Measurements from ENCODE around the gene MST1. TPM values are rescaled to one million over a fixed set of nuclear protein-coding genes. Genes with fewer than 3 reads are reported as not detected.

Gene MST1
- 1.3 TPM for polyA plus RNA-seq

DNA sequence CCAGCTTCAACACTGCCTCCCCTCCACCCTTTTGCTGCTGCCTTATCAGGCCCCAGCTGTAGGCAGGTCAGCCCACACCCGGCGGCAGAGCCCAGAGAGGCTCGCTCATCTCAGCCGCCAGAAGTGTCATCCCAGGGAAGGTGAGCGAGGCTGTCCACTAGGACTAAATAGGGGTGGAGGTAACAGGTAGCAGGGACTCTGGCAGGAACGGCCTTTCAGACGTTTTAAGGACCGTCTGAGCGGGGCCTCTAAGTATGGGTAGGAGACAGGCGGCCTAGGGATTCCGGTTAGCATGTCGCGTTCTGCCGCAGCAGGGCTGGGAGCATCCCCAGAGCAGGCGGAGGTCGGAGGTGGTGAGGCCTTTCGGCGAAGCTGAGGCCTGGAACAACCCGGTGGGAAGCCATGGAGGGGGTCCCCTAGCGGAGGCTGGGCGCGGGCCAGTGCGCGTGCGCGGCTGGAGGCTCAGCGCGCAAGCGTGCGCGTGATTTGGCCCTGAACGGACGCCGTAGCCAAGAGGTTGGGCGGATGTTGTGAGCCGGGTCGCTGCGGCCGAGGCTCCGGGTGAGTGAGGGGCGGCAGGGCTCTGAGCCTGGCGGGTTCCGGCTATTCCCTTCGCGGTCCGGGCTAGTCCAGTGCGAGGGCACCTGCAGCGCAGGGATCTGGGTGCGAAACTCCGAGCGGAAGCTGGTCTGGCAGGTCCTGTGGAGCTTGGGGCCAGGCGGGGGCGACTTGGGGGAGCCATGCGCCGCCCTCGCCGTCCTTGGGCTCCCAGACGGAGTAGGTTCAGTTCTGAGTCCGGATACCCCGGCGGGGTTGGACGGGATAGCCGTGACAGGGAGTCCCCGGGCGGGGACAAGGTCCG is at the start of gene MST1, which contains the start of gene RNF123:
Gene MST1, minus strand, starts transcription at position 429 of the 862 bp plus-strand sequence. CDS start 783 bp downstream, outside the sequence.
Gene RNF123, plus strand, starts transcription at position 512 of the 862 bp plus-strand sequence. CDS start 1,609 bp downstream, outside the sequence.
- H3K4me3 Mint-ChIP-seq = peak within 1 kb of the TSS; percentile 96 to 99 (median 98)
- peak within 1 kb of the TSS; percentile 96 to 98 (median 97) for H3K27ac Mint-ChIP-seq
- peaks cover 12 to 22% (median 17%) of the 10 kb centered on the region in 3 donors for H3K4me1 Mint-ChIP-seq
- H3K27me3 Mint-ChIP-seq = peaks cover 8% of the 10 kb centered on the region
- no peaks in the 10 kb centered on the region for H3K9me3 Mint-ChIP-seq
- peaks cover 2% of the 10 kb centered on the region for H3K36me3 Mint-ChIP-seq

DNA sequence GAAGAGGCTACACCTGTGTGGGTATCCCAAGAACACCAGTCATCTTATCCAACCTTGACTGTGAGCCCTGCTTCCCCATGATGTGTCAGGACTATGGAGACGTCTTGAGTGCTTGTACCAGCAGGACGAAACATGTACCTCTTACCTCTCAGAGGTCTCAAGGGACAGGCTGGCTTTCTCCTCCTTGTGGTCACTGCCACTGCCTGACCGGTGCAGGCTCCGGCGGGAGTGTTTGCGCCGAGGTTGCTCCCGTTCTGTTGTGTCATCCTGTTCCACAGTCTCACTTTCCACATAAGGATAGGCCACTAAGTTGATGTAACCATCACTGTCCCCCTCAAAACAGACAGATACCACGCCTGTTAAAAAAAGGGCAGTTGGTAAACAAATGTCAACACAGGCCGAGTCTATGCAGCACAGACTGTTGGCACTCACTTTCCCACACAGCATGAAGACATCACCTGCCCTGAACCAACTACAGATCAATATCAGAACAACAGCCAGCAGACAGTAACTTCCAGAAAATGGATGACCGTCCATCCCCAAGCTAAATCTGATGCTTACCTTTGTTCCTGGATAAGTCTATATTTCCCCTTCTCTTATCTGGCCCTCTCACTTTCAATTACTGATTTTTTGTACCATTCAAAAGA is 48.9 kb upstream of the MST1 start:
- Mint-ChIP-seq H3K4me3 (no peak overlapping the region), H3K27me3 (no peaks in the 10 kb centered on the region), H3K27ac (peak overlapping the region in 2 of 3 donors; percentile 46 to 70), H3K9me3 (no peaks in the 10 kb centered on the region), H3K4me1 (peaks cover 0 to 5% (median 3%) of the 10 kb centered on the region in 3 donors), H3K36me3 (peaks cover 4% of the 10 kb centered on the region)

DNA sequence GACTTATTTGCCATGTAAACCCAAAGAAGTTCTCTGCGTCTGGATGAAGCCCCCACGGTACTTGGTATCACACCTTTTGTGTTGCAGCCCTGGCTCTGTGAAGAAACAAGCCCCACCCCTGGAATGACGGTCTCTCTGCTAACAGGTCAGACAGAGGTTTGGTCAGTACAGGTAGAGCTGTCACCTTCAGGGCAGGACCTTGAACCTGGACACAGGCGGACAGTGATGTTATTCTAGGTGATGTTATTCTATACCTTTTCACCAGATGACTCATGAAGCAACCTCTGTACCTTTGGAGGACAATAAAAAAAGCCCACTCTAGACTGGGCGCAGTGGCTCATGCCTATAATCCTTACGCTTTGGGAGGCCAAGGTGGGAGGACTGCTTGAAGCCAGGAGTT is 45.5 kb upstream of the MST1 start:
- Mint-ChIP-seq H3K4me3 (no peak overlapping the region), H3K4me1 (peaks cover 0 to 5% (median 1%) of the 10 kb centered on the region in 3 donors), H3K27ac (no peak overlapping the region), H3K36me3 (peaks cover 11% of the 10 kb centered on the region), H3K27me3 (no peaks in the 10 kb centered on the region), H3K9me3 (no peaks in the 10 kb centered on the region)

DNA sequence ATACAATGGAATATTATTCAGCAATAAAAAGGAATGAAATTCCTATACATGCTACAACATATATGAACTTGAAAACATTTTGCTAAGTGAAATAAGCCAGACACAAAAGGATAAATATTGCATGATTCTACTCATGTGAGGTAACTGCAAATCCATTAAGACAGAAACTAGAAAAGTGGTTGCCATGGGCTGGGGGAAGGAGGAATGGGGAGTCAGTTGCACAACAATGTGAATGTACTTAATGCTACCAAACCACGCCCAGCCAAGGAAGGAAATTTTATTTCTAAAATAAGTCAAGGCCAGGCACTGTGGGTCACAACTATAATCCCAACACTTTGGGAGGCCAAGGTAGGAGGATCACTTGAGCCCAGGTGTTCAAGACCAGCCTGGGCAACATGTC is 44.3 kb upstream of the MST1 start:
- H3K4me1 Mint-ChIP-seq = peaks cover 0 to 3% (median 2%) of the 10 kb centered on the region in 3 donors
- H3K36me3 Mint-ChIP-seq = peaks cover 11% of the 10 kb centered on the region
- H3K27ac Mint-ChIP-seq = no peak overlapping the region
- H3K4me3 Mint-ChIP-seq = no peak overlapping the region
- no peaks in the 10 kb centered on the region for H3K9me3 Mint-ChIP-seq
- H3K27me3 Mint-ChIP-seq = no peaks in the 10 kb centered on the region

DNA sequence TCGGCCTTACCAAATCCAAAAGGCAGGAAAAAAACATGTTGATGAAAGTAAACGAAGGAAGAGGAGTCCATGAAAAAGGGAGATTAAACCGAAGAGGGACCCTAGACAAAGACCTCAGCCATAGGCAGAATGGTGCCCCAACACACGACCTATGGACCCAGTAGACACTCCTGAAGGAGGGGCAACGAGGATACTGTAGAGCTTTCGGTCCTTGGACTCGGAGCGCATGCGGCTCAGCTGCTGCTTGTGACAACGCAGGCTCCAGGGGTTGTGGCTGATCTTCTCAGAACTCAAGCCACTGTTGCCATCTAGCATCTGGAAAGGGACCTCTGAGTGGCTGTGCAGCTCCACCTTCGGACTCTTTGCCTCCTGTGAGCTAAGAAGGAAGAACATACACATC is 43.3 kb upstream of the MST1 start:
- H3K27ac Mint-ChIP-seq = no peak overlapping the region
- no peaks in the 10 kb centered on the region for H3K27me3 Mint-ChIP-seq
- H3K4me1 Mint-ChIP-seq = peaks cover 0 to 3% (median 2%) of the 10 kb centered on the region in 3 donors
- no peak overlapping the region for H3K4me3 Mint-ChIP-seq
- H3K36me3 Mint-ChIP-seq = peaks cover 11% of the 10 kb centered on the region
- H3K9me3 Mint-ChIP-seq = no peaks in the 10 kb centered on the region

DNA sequence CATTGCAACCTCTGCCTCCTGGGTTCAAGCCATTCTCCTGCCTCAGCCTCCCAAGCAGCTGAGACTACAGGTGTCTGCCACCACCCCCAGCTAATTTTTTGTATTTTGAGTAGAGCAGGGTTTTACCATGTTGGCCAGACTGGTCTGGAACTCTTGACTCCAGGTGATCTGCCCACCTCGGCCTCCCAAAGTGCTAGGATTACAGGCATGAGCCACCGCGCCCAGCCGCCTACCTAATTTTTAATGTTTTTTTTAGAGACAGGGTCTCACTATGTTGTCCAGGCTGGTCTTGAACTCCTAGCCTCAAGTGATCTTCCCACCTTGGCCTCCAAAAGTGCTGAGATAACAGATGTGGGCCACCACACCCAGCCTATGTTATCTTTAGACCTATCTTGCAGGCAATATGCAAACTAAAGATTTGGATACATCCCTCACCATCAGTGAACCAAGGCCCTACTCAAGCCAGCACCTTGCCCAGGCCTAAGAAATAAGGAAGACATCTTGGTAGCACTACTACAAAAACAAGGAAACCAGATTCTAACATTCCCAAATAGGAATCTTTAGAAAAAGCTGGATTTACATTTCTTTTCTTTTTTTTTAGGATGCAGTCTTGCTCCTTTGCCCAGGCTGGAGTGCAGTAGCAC is 40.8 kb upstream of the MST1 start:
- H3K27me3 Mint-ChIP-seq = no peaks in the 10 kb centered on the region
- H3K4me1 Mint-ChIP-seq = peaks cover 11 to 16% (median 16%) of the 10 kb centered on the region in 3 donors
- no peaks in the 10 kb centered on the region for H3K9me3 Mint-ChIP-seq
- no peak overlapping the region for H3K27ac Mint-ChIP-seq
- no peak overlapping the region for H3K4me3 Mint-ChIP-seq
- H3K36me3 Mint-ChIP-seq = peaks cover 7% of the 10 kb centered on the region

DNA sequence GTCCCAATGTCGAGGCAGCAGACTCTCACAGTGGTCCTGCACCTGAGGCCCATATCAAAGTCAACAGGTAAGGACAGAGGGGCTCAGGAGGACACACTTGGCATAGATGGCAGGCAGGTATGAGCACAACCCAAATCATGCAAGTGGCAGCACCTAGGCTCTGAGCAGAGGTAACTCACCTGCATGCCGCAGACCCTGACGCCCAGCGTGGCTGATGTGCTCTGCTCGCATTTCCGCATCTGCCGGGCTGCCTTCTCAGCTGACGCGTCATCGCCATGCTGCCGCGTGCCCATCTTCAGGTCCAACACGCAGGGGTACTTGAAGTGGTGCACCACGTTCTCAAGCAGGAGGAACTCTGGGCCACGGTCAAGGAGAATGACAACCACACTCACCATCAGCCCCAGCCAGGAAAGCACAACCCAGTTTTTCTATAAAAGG is 38.7 kb upstream of the MST1 start:
- Mint-ChIP-seq H3K4me3 (peak overlapping the region in 1 of 4 donors; percentile 93), H3K9me3 (no peaks in the 10 kb centered on the region), H3K36me3 (peaks cover 7% of the 10 kb centered on the region), H3K27ac (peak overlapping the region in 2 of 3 donors; percentile 100), H3K4me1 (peaks cover 16 to 31% (median 21%) of the 10 kb centered on the region in 3 donors), H3K27me3 (no peaks in the 10 kb centered on the region)

DNA sequence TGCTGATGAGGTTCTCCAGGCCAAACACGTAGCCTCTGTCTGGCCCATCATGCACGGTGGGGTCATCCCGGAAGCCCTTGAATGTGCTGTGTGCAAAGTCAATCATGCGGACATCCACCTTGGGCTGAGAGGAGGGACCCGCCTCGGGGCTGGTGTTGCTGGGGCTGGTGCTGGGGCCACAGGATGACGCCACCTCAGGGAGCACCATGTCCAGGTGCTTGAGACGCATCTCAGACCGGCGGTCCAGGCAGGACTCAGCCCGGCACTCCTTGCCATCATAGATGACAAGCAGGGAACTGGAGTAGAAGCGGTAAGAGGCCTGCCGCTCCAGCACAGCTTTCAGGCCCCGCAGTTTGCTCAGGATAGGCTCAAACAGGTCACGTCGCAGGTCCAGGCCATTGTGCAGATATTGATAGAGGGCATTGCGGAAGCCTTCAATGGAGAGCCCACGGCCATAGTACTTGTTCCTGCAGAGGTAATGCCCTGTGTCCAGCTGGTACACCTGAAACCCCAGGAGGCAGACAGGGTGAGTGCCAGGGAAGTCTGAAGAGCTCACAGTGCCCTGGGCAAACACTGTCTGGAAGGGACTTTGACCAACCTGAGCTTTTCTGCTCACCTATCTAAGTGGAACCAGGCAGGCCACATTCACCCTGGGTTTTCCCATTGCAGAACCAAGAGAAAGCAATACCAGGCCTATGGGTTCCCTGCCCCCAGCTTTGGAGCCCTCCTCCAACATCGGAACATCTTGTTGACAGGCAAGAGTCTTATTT is 38.1 kb upstream of the MST1 start:
- Mint-ChIP-seq H3K4me3 (peak overlapping the region in 3 of 4 donors; percentile 47 to 93 (median 68)), H3K27me3 (no peaks in the 10 kb centered on the region), H3K4me1 (peaks cover 19 to 31% (median 25%) of the 10 kb centered on the region in 3 donors), H3K36me3 (peaks cover 7% of the 10 kb centered on the region), H3K27ac (peak overlapping the region; percentile 100), H3K9me3 (no peaks in the 10 kb centered on the region)

DNA sequence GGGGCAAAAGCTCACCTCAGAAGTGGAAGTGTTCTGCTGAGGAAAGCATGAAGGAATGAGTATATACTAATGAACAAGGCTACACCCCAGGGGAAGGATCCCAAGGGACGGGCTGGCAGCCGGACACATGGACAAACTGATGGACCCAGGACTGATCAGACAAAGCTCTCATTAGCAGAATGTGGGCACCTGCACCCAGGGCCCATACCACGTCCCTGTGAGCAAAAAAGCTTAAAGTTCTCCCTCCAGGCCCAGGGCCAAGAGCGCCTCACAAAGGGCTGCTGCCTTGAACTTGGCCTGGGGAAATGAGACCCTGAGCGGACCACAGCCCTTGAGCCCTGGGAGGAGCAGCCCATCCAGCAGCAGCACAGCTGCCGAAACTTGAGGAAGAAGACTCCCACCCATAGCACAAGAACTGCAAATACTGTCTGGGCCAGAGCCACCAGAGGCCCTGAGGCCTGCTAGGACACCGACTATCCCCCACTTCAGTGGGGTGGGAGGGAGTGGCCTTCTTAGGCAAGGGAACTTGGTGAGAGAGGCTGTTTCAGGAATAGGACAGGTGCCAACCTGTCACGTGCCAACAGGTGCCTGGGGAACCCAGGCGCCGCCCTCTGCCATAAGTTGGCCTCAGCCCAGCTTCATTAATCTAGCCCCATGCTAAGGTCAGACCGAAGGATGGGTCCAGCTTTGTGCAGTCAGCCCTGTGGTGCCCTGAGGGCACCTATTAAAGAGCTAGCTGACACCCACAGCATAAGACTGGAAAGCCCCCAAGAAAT is 36.8 kb upstream of the MST1 start:
- peak overlapping the region; percentile 100 for H3K27ac Mint-ChIP-seq
- peaks cover 19 to 31% (median 25%) of the 10 kb centered on the region in 3 donors for H3K4me1 Mint-ChIP-seq
- H3K36me3 Mint-ChIP-seq = peaks cover 3% of the 10 kb centered on the region
- H3K9me3 Mint-ChIP-seq = no peaks in the 10 kb centered on the region
- peak overlapping the region in 2 of 4 donors; percentile 52 to 93 for H3K4me3 Mint-ChIP-seq
- H3K27me3 Mint-ChIP-seq = no peaks in the 10 kb centered on the region

DNA sequence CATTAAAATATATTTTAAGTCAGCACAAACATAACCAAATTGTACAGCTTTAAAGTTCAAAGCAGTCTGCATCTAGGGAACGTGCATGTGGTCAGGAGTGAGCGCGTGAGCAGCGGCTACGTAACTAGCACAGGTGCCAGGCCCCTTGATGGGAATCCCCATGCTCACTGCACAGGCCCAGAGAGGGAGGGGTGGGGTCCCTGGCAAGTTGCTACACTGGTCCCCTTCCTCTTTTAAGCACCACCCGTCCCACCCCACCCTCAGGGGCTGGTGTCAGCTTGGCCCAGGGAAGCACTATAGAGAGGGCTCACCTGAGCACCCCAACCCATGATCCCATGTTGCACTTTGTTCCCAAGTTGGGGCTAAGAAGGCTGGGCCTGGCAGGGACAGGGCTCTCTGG is 35.3 kb upstream of the MST1 start:
- no peaks in the 10 kb centered on the region for H3K9me3 Mint-ChIP-seq
- peaks cover 21 to 34% (median 27%) of the 10 kb centered on the region in 3 donors for H3K4me1 Mint-ChIP-seq
- H3K4me3 Mint-ChIP-seq = peak overlapping the region; percentile 92 to 99 (median 96)
- H3K27ac Mint-ChIP-seq = peak overlapping the region; percentile 100
- H3K27me3 Mint-ChIP-seq = no peaks in the 10 kb centered on the region
- H3K36me3 Mint-ChIP-seq = no peaks in the 10 kb centered on the region

DNA sequence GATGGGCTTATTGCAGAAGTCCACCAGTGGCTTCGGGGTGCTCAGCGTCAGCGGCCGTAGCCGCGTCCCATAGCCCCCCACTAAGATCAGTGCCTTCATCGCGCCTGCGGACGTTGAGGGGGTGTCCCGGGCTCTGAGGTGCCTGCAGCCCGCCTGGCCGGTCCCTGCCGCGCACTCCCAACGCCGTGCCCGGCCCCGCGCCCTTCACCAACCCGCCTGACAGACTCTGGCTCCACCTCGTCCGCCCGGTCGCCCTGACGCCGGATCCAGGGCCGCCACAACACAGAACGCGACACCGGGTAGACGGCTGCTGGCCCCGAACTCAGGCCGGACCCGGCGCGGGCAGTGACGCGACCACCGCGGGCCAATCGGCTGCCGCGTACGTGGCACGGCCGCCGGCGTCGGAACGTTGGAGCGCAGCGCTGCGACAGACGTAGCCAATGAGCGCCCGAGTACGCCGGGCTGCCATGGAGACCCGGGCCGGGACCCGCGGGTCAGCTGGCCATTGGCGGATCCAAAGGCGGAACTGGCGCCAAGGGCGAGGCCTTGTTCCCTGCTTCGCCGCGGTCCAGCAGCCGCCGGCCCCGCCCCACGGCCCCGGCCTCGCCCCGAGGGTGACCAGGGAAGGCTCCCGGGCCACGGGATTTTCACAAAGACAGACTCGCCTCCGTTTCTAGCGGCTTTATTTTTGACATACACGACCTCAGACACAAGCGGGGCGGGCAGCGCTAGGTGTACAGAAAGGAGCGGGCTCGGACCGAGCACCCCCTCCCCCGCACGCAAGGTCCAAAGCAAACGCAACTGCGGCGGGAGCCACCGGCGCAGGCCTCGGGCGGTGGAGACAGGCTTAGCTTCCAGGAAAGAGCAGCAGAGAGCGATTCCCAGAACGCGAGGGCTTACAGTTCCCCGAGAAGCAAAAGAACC is 34.6 kb upstream of the MST1 start, which contains the start of gene GMPPB:
Gene GMPPB, minus strand, starts transcription at position 324 of the 924 bp plus-strand sequence. Its CDS starts 225 bp downstream, at position 99.
- peak within 1 kb of the TSS; percentile 92 to 99 (median 96) for H3K4me3 Mint-ChIP-seq
- H3K27me3 Mint-ChIP-seq = no peaks in the 10 kb centered on the region
- peak within 1 kb of the TSS; percentile 100 for H3K27ac Mint-ChIP-seq
- H3K4me1 Mint-ChIP-seq = peaks cover 22 to 41% (median 29%) of the 10 kb centered on the region in 3 donors
- H3K36me3 Mint-ChIP-seq = no peaks in the 10 kb centered on the region
- no peaks in the 10 kb centered on the region for H3K9me3 Mint-ChIP-seq

DNA sequence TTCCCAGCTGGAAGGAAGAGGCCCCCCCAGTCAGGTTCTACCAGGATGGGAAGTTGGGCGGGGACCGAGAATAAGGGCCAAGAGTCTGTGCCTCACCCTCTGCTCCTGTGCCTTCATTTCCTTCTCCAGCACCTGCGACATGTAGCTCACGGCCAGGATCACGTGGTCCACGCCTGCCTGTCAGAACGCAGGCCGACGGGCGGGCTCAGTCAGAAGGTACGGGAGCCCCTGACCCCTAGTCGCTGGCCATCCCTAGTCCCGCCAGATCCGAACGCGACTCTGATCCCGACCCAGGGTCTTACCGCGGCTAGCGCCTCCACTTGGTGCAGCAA is 34.0 kb upstream of the MST1 start:
- Mint-ChIP-seq H3K4me1 (peaks cover 25 to 43% (median 33%) of the 10 kb centered on the region in 3 donors), H3K27me3 (no peaks in the 10 kb centered on the region), H3K4me3 (peak overlapping the region; percentile 92 to 99 (median 96)), H3K9me3 (no peaks in the 10 kb centered on the region), H3K36me3 (no peaks in the 10 kb centered on the region), H3K27ac (peak overlapping the region; percentile 100)

DNA sequence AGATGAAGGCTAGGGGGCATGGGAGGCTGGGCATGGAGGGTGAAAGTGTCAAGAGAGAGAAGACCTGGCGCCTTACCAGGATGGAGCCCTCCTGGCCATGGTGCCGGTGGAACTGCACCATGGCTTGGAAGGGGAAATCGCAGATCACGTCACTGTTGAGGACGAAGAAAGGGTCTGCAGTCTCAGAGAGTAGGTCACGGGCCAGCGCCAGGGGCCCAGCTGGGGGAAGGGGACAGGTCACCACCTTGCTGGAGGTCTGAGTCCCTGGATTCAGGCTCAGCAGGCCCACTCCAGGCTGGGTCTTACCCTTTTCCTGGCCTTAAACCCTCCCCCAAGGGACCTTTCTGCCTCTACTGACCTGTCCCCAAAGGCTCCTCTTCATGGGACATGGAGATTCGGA is 33.6 kb upstream of the MST1 start:
- Mint-ChIP-seq H3K27me3 (no peaks in the 10 kb centered on the region), H3K4me1 (peaks cover 25 to 43% (median 33%) of the 10 kb centered on the region in 3 donors), H3K27ac (peak overlapping the region; percentile 100), H3K36me3 (no peaks in the 10 kb centered on the region), H3K4me3 (peak overlapping the region; percentile 92 to 99 (median 96)), H3K9me3 (no peaks in the 10 kb centered on the region)
